Measurements from ENCODE around the gene SYT1.

DNA sequence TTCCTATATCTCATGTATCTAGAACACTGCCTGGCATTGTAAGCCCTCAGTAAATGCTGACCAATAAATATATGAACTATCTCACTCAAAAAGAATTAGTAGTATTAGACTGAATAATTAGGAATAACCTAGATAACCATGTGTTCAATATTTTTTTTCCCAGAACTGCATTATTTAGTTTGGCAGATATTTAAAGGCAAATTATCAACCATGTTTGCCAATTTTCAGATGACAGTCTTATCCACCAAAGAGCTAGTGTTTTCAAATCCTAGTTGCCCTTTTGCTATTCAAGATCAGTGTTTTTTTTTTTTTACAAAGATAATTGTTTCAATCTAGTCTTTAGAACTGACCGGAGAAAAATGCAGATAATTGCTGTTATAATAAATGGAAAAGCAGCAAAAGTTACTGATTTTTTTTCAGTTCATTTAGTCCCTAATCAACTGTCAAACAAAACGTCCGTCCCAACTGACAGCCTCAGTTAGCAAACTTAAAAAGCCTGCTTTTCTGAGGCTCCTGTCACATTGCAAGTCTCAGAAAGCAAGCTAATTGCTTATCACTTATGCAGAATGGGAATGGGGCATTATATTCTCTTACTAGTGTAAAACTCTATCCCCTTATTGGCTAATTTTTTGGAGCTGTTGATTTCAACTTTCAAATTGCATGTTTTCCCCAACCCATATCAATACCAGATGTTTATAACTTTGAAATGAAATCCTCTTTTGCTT is 623.0 kb downstream of the SYT1 start:
- TF ChIP-seq, protein P1, sequence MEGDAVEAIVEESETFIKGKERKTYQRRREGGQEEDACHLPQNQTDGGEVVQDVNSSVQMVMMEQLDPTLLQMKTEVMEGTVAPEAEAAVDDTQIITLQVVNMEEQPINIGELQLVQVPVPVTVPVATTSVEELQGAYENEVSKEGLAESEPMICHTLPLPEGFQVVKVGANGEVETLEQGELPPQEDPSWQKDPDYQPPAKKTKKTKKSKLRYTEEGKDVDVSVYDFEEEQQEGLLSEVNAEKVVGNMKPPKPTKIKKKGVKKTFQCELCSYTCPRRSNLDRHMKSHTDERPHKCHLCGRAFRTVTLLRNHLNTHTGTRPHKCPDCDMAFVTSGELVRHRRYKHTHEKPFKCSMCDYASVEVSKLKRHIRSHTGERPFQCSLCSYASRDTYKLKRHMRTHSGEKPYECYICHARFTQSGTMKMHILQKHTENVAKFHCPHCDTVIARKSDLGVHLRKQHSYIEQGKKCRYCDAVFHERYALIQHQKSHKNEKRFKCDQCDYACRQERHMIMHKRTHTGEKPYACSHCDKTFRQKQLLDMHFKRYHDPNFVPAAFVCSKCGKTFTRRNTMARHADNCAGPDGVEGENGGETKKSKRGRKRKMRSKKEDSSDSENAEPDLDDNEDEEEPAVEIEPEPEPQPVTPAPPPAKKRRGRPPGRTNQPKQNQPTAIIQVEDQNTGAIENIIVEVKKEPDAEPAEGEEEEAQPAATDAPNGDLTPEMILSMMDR (conservative IDR thresholded peaks at IDR 0.05; ENCODE audit: low read depth in 2 of 2): no peak
- TF ChIP-seq POLR2AphosphoS5 (IDR thresholded peaks at IDR 0.05; ENCODE audit: low read depth) (no peak), NANOG (IDR thresholded peaks at IDR 0.05; ENCODE audit: borderline replicate concordance) (no peak), EZH2 (IDR thresholded peaks at IDR 0.05; ENCODE audit: low read depth, unreplicated experiment) (no peak), EZH2phosphoT487 (IDR thresholded peaks at IDR 0.05; ENCODE audit: unreplicated experiment) (no peak), JUNB (IDR thresholded peaks at IDR 0.05; ENCODE audit: unreplicated experiment) (no peak), CREB1 (CRISPR knock-in tag; IDR thresholded peaks at IDR 0.05; ENCODE audit: low read depth) (no peak), STAT1 (IDR thresholded peaks at IDR 0.05; ENCODE audit: unreplicated experiment) (no peak)
- TF ChIP-seq, protein P2, sequence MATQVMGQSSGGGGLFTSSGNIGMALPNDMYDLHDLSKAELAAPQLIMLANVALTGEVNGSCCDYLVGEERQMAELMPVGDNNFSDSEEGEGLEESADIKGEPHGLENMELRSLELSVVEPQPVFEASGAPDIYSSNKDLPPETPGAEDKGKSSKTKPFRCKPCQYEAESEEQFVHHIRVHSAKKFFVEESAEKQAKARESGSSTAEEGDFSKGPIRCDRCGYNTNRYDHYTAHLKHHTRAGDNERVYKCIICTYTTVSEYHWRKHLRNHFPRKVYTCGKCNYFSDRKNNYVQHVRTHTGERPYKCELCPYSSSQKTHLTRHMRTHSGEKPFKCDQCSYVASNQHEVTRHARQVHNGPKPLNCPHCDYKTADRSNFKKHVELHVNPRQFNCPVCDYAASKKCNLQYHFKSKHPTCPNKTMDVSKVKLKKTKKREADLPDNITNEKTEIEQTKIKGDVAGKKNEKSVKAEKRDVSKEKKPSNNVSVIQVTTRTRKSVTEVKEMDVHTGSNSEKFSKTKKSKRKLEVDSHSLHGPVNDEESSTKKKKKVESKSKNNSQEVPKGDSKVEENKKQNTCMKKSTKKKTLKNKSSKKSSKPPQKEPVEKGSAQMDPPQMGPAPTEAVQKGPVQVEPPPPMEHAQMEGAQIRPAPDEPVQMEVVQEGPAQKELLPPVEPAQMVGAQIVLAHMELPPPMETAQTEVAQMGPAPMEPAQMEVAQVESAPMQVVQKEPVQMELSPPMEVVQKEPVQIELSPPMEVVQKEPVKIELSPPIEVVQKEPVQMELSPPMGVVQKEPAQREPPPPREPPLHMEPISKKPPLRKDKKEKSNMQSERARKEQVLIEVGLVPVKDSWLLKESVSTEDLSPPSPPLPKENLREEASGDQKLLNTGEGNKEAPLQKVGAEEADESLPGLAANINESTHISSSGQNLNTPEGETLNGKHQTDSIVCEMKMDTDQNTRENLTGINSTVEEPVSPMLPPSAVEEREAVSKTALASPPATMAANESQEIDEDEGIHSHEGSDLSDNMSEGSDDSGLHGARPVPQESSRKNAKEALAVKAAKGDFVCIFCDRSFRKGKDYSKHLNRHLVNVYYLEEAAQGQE (IDR thresholded peaks at IDR 0.05; ENCODE audit: unreplicated experiment): no peak
- TF ChIP-seq, protein P3, sequence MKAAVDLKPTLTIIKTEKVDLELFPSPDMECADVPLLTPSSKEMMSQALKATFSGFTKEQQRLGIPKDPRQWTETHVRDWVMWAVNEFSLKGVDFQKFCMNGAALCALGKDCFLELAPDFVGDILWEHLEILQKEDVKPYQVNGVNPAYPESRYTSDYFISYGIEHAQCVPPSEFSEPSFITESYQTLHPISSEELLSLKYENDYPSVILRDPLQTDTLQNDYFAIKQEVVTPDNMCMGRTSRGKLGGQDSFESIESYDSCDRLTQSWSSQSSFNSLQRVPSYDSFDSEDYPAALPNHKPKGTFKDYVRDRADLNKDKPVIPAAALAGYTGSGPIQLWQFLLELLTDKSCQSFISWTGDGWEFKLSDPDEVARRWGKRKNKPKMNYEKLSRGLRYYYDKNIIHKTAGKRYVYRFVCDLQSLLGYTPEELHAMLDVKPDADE (IDR thresholded peaks at IDR 0.05): no peak
- TF ChIP-seq, protein P4, sequence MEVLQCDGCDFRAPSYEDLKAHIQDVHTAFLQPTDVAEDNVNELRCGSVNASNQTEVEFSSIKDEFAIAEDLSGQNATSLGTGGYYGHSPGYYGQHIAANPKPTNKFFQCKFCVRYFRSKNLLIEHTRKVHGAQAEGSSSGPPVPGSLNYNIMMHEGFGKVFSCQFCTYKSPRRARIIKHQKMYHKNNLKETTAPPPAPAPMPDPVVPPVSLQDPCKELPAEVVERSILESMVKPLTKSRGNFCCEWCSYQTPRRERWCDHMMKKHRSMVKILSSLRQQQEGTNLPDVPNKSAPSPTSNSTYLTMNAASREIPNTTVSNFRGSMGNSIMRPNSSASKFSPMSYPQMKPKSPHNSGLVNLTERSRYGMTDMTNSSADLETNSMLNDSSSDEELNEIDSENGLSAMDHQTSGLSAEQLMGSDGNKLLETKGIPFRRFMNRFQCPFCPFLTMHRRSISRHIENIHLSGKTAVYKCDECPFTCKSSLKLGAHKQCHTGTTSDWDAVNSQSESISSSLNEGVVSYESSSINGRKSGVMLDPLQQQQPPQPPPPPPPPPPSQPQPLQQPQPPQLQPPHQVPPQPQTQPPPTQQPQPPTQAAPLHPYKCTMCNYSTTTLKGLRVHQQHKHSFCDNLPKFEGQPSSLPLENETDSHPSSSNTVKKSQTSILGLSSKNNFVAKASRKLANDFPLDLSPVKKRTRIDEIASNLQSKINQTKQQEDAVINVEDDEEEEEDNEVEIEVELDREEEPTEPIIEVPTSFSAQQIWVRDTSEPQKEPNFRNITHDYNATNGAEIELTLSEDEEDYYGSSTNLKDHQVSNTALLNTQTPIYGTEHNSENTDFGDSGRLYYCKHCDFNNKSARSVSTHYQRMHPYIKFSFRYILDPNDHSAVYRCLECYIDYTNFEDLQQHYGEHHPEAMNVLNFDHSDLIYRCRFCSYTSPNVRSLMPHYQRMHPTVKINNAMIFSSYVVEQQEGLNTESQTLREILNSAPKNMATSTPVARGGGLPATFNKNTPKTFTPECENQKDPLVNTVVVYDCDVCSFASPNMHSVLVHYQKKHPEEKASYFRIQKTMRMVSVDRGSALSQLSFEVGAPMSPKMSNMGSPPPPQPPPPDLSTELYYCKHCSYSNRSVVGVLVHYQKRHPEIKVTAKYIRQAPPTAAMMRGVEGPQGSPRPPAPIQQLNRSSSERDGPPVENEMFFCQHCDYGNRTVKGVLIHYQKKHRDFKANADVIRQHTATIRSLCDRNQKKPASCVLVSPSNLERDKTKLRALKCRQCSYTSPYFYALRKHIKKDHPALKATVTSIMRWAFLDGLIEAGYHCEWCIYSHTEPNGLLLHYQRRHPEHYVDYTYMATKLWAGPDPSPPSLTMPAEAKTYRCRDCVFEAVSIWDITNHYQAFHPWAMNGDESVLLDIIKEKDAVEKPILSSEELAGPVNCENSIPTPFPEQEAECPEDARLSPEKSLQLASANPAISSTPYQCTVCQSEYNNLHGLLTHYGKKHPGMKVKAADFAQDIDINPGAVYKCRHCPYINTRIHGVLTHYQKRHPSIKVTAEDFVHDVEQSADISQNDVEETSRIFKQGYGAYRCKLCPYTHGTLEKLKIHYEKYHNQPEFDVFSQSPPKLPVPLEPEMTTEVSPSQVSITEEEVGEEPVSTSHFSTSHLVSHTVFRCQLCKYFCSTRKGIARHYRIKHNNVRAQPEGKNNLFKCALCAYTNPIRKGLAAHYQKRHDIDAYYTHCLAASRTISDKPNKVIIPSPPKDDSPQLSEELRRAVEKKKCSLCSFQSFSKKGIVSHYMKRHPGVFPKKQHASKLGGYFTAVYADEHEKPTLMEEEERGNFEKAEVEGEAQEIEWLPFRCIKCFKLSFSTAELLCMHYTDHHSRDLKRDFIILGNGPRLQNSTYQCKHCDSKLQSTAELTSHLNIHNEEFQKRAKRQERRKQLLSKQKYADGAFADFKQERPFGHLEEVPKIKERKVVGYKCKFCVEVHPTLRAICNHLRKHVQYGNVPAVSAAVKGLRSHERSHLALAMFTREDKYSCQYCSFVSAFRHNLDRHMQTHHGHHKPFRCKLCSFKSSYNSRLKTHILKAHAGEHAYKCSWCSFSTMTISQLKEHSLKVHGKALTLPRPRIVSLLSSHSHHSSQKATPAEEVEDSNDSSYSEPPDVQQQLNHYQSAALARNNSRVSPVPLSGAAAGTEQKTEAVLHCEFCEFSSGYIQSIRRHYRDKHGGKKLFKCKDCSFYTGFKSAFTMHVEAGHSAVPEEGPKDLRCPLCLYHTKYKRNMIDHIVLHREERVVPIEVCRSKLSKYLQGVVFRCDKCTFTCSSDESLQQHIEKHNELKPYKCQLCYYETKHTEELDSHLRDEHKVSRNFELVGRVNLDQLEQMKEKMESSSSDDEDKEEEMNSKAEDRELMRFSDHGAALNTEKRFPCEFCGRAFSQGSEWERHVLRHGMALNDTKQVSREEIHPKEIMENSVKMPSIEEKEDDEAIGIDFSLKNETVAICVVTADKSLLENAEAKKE (CRISPR knock-in tag; IDR thresholded peaks at IDR 0.05): no peak
